Astrocyte of the cerebellum (primary cell): ENCODE results near the gene OSBPL8.

Experiments used
- DNase-seq: peaks from one replicate; pipeline ENCODE4 v3.0.0-alpha.2; 2011; ENCODE audit warnings: low read depth
- H3K4me3 ChIP-seq: 2 replicates; pipeline ENCODE4 v1.5.1; 2011; ENCODE audit warnings: mild to moderate bottlenecking, low read depth, low read length, moderate library complexity
- in situ Hi-C: cut with HindIII; loops from 2 replicates; pipeline ENCODE4 v1.10.0; 2017; ENCODE audit warnings: low sequenced_read_pairs
- TF ChIP-seq, protein P1 (sequence below): IDR thresholded peaks from 2 replicates; pipeline ENCODE4 v1.5.1; 2012; ENCODE audit warnings: low read length, low read depth, moderate library complexity, mild to moderate bottlenecking; ENCODE audit errors: missing control alignments

Gene OSBPL8

DNA sequence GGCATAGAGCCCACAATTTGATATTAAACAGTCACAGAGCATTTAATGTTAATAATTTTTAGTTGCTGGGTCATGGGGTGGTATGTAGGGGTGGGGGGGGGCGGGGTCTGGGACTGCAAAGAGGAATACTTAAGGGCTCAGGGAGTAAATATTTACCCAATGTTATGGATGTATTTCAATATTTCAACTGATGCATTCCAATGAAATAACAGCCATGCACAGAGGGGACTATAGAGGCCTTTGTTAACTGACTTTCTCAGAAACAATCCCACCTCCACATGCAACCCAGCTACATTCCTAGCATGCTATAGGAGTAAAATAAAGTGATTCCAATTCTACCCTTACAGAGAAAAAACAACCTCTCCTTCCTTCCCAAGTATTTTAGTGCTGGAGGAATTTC is 203.5 kb downstream of the OSBPL8 start:
- TF ChIP-seq, protein P1, sequence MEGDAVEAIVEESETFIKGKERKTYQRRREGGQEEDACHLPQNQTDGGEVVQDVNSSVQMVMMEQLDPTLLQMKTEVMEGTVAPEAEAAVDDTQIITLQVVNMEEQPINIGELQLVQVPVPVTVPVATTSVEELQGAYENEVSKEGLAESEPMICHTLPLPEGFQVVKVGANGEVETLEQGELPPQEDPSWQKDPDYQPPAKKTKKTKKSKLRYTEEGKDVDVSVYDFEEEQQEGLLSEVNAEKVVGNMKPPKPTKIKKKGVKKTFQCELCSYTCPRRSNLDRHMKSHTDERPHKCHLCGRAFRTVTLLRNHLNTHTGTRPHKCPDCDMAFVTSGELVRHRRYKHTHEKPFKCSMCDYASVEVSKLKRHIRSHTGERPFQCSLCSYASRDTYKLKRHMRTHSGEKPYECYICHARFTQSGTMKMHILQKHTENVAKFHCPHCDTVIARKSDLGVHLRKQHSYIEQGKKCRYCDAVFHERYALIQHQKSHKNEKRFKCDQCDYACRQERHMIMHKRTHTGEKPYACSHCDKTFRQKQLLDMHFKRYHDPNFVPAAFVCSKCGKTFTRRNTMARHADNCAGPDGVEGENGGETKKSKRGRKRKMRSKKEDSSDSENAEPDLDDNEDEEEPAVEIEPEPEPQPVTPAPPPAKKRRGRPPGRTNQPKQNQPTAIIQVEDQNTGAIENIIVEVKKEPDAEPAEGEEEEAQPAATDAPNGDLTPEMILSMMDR, result no peak
- in situ Hi-C loops, result no loop called here

GRCh38 chr12:76348079-76348901 is 211.3 kb downstream of the OSBPL8 start, which contains the start of gene BBS10:
Gene BBS10, minus strand, starts transcription at chr12:76348415. Its CDS starts 57 bp downstream, at chr12:76348358.
- DNase-seq, result peak; percentile 81
- in situ Hi-C loops, result loop anchor here (25.0 kb wide), 1 partner anchor 286 kb away; no protein-coding TSS in a partner anchor
- peak within 1 kb of the TSS; percentile 75 for H3K4me3 ChIP-seq
- TF ChIP-seq, protein P1, result peak; percentile 52

More for the DNA sequence above, 203.5 kb downstream of the OSBPL8 start:
- H3K4me3 ChIP-seq, result no peak overlapping the region
- DNase-seq, result no peak

DNA sequence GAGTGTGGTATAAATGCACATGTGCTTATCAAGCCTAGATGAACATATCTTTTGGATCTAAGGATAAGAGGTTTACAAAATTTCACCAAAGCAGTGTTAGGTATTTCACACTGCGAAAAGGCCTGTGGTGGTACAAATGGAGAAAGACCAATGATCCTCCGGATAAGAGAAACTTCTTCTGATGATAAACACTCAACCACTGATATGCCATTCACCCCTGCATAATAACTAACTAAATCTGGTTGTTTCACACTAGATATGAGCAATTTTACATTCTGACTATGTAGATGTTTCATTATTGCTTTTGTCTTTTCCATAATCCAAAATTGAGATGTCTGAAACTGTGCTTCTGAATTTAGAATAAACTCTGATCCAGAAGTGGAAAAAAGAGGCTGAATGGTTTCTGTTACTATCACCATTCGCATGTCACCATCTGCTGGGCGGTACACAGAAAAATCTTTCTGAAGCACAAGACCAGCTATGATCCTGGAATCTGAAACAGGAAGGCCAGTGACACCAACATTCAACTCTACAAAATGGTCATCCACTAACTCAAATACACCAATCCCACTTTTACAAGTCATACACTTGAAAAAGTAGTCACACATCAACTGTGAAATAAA is 212.7 kb downstream of the OSBPL8 start:
- H3K4me3 ChIP-seq, result peak overlapping the region; percentile 75
- in situ Hi-C loops, result loop anchor here (25.0 kb wide), 1 partner anchor 285 kb away; no protein-coding TSS in a partner anchor
- DNase-seq, result peak; percentile 47
- TF ChIP-seq, protein P1, result peak; percentile 54

GRCh38 chr12:76346236-76346635 is 213.3 kb downstream of the OSBPL8 start:
- H3K4me3 ChIP-seq, result no peak overlapping the region
- DNase-seq, result no peak
- TF ChIP-seq, protein P1, result no peak
- in situ Hi-C loops, result loop anchor here (25.0 kb wide), 1 partner anchor 284 kb away; no protein-coding TSS in a partner anchor

- in situ Hi-C loops, result loop anchor here (25.0 kb wide), 1 partner anchor 283 kb away; no protein-coding TSS in a partner anchor
- no peak for DNase-seq
- no peak overlapping the region for H3K4me3 ChIP-seq
- TF ChIP-seq, protein P1, result no peak
Measured at GRCh38 chr12:76345569-76345968, 214.0 kb downstream of the OSBPL8 start.

- DNase-seq, result no peak
- no peak overlapping the region for H3K4me3 ChIP-seq
- in situ Hi-C loops, result loop anchor here (25.0 kb wide), 1 partner anchor 279 kb away; no protein-coding TSS in a partner anchor
- TF ChIP-seq, protein P1, result no peak
Measured at GRCh38 chr12:76341436-76342030, 218.0 kb downstream of the OSBPL8 start.
